HG03457 (cell line): ENCODE data around the gene WDR93.
"Not testable (repeated sequence)": the region's sequence is repeated elsewhere in the genome, so short reads cannot be mapped to it uniquely, and the experiment has no call there.

Source experiments
- ATAC-seq: cut with Tn5 transposase; IDR thresholded peaks from one replicate; pipeline ENCODE4 v1.9.1; 2021; ENCODE audit warnings: moderate number of reproducible peaks; ENCODE audit not compliant: unreplicated experiment

The WDR93 gene

GRCh38 chr15:89784686-89784960 is 94.0 kb downstream of the WDR93 start:
- ATAC-seq: no peak

- ATAC-seq: no peak
Measured at GRCh38 chr15:89785064-89785773, 94.6 kb downstream of the WDR93 start.

- ATAC-seq: no peak
Measured at GRCh38 chr15:89785774-89786140, 95.1 kb downstream of the WDR93 start.

GRCh38 chr15:89787944-89788343 is 97.3 kb downstream of the WDR93 start:
- no peak for ATAC-seq

GRCh38 chr15:89788585-89788984 is 98.0 kb downstream of the WDR93 start:
- not testable (repeated sequence) for ATAC-seq

- no peak for ATAC-seq
Measured at GRCh38 chr15:89790206-89790605, 99.6 kb downstream of the WDR93 start.

- ATAC-seq: no peak
Measured at GRCh38 chr15:89790661-89791060, 100.0 kb downstream of the WDR93 start.

- ATAC-seq: no peak
Measured at GRCh38 chr15:89792106-89792805, 101.6 kb downstream of the WDR93 start.
